SK-N-MC (cell line): ENCODE results near the gene IGSF9B.

Source experiments
- EZH2 ChIP-seq: fragments of 200-600 bp; sonication (generic); IDR thresholded peaks from one replicate; pipeline ENCODE4 v1.6.1; 2017; ENCODE audit warnings: antibody characterized with exemption
- POLR2AphosphoS5 ChIP-seq: IDR thresholded peaks from 2 replicates; pipeline ENCODE4 v1.6.1; 2012; ENCODE audit warnings: mild to moderate bottlenecking, low read depth, low read length, borderline replicate concordance

DNA sequence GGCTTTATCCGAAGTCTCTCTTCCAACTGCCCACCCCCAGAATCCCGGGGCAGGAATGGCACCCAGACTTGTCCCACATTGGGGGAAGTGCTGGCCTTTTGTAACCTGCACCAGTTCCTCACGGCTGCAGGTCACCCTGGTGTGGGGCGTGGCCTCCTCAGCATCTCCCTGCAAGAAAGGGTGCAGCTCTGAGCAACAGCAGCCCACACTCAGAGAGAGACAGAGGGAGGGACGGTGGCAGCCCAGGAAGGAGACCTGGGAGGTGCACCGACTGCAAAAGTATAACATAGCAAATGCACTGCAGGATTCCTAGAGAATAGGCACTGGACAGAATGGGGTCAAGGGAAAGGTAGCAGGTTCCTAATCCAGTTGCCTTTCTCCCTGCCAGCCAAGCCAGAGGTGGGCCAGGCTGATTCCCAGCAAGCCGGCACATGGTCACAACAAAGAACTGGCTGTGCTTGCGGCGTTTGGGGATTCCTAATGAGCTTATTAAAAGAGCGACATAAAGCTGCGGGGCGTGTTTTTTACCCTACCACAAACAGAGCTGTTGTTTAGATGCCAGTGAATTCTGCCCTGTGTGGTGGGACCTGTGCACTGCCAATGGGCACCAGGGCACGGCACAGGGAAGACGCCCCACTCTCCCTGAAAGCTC, 18.2 kb upstream of the IGSF9B start:
- TF ChIP-seq EZH2 (no peak), POLR2AphosphoS5 (no peak)
